ENCODE data around the gene LMF1. TPM values are rescaled to one million over a fixed set of nuclear protein-coding genes. Genes with fewer than 3 reads are reported as not detected.

The LMF1 gene
- total and polyA plus RNA-seq, 2 of the 13 experiments (the other 11 are each of a cell fraction or from before 2014, with no cell fraction given), result 6.8 to 8.5 TPM

DNA sequence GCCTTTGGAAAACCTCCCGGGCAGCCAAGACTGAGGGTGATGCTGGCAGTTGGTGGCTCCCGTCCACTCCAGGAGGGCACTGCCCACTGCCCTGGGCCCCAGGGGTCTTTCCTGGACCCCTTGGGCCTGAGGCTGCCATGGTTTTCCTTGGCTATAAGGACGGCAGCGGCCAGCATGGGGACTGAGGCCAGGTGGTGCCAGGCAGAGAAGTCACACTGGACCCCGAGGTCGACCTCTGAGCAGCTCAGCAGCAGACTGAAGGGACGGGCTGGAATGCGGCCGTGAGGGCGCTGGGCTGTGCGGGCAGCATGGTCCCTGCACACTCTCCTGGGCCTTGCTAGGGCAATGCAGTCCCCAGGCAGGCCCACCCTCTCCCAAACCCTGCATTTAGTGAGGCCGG is 114.7 kb downstream of the LMF1 start:
- BruUV-seq (replicated peaks), result no TSS peak
- no peak overlapping the region for H3K27ac ChIP-seq (ENCODE audit: extremely low read length, insufficient read depth, low read length)
- H2AFZ ChIP-seq (ENCODE audit: low read length), result no peak overlapping the region
- in situ Hi-C loops (cut with HindIII; ENCODE audit: extremely low pct_ligation_motif_present, low pct_unique_long_range_greater_than_20kb), result no loop called here
- intact Hi-C loops (cut with micrococcal nuclease; ENCODE audit: unreplicated experiment), result no loop called here
- DNase-seq (ENCODE audit: low spot score) (no peak), ATAC-seq (no peak), FAIRE-seq (no peak)
- ChIA-PET POLR2A (no interaction called here), CTCF (ENCODE audit: low intra/inter-chr PET ratio, low total read pairs) (no interaction called here)
- H3K4me3 ChIP-seq (replicated peaks in 1 of 3; ENCODE audit: insufficient read depth in 1 of 3, low read depth in 2 of 3, low read length in 3 of 3), result no peak overlapping the region
- no peaks in the 10 kb centered on the region for H3K79me2 ChIP-seq (ENCODE audit: insufficient read depth, low read length)
- H3K9ac ChIP-seq (ENCODE audit: insufficient read depth, low read depth, low read length), result no peak overlapping the region
- H3K36me3 ChIP-seq (replicated peaks in 1 of 2; ENCODE audit: control insufficient read depth in 1 of 2, insufficient read depth in 2 of 2, low read length in 2 of 2), result no peaks in the 10 kb centered on the region
- no peak overlapping the region for H3K4me2 ChIP-seq (ENCODE audit: low read depth, low read length)
- no peak for TF ChIP-seq TSC22D2 (CRISPR knock-in tag; IDR thresholded peaks at IDR 0.05; ENCODE audit: borderline replicate concordance)
- TF ChIP-seq SETDB1 (CRISPR knock-in tag; IDR thresholded peaks at IDR 0.05; ENCODE audit: borderline replicate concordance), result no peak
- no peak for TF ChIP-seq FLYWCH1 (CRISPR knock-in tag; IDR thresholded peaks at IDR 0.05)
- TF ChIP-seq NFYB (CRISPR knock-in tag; IDR thresholded peaks at IDR 0.05), result no peak
- TF ChIP-seq, protein P1, sequence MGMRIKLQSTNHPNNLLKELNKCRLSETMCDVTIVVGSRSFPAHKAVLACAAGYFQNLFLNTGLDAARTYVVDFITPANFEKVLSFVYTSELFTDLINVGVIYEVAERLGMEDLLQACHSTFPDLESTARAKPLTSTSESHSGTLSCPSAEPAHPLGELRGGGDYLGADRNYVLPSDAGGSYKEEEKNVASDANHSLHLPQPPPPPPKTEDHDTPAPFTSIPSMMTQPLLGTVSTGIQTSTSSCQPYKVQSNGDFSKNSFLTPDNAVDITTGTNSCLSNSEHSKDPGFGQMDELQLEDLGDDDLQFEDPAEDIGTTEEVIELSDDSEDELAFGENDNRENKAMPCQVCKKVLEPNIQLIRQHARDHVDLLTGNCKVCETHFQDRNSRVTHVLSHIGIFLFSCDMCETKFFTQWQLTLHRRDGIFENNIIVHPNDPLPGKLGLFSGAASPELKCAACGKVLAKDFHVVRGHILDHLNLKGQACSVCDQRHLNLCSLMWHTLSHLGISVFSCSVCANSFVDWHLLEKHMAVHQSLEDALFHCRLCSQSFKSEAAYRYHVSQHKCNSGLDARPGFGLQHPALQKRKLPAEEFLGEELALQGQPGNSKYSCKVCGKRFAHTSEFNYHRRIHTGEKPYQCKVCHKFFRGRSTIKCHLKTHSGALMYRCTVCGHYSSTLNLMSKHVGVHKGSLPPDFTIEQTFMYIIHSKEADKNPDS (CRISPR knock-in tag; IDR thresholded peaks at IDR 0.05), result no peak
- TF ChIP-seq, protein P2, sequence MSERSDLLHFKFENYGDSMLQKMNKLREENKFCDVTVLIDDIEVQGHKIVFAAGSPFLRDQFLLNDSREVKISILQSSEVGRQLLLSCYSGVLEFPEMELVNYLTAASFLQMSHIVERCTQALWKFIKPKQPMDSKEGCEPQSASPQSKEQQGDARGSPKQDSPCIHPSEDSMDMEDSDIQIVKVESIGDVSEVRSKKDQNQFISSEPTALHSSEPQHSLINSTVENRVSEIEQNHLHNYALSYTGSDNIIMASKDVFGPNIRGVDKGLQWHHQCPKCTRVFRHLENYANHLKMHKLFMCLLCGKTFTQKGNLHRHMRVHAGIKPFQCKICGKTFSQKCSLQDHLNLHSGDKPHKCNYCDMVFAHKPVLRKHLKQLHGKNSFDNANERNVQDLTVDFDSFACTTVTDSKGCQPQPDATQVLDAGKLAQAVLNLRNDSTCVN (CRISPR knock-in tag; IDR thresholded peaks at IDR 0.05; ENCODE audit: borderline replicate concordance), result no peak
- no peak for TF ChIP-seq ATRX (CRISPR knock-in tag; IDR thresholded peaks at IDR 0.05; ENCODE audit: borderline replicate concordance)
- TF ChIP-seq ZNF670 (CRISPR knock-in tag; IDR thresholded peaks at IDR 0.05; ENCODE audit: borderline replicate concordance), result no peak
- TF ChIP-seq CREB1 (IDR thresholded peaks at IDR 0.05), result no peak
- TF ChIP-seq CREB1 (CRISPR knock-in tag; IDR thresholded peaks at IDR 0.05), result no peak
- TF ChIP-seq, protein P3, sequence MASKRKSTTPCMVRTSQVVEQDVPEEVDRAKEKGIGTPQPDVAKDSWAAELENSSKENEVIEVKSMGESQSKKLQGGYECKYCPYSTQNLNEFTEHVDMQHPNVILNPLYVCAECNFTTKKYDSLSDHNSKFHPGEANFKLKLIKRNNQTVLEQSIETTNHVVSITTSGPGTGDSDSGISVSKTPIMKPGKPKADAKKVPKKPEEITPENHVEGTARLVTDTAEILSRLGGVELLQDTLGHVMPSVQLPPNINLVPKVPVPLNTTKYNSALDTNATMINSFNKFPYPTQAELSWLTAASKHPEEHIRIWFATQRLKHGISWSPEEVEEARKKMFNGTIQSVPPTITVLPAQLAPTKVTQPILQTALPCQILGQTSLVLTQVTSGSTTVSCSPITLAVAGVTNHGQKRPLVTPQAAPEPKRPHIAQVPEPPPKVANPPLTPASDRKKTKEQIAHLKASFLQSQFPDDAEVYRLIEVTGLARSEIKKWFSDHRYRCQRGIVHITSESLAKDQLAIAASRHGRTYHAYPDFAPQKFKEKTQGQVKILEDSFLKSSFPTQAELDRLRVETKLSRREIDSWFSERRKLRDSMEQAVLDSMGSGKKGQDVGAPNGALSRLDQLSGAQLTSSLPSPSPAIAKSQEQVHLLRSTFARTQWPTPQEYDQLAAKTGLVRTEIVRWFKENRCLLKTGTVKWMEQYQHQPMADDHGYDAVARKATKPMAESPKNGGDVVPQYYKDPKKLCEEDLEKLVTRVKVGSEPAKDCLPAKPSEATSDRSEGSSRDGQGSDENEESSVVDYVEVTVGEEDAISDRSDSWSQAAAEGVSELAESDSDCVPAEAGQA (IDR thresholded peaks at IDR 0.05; ENCODE audit: low read depth), result no peak
- TF ChIP-seq, protein P3 (CRISPR knock-in tag; IDR thresholded peaks at IDR 0.05; ENCODE audit: borderline replicate concordance), result no peak
- TF ChIP-seq HHEX (CRISPR knock-in tag; IDR thresholded peaks at IDR 0.05), result no peak
- no peaks in the 10 kb centered on the region for H4K20me1 ChIP-seq (ENCODE audit: insufficient read depth, low read length)
- no peaks in the 10 kb centered on the region for H3K4me1 ChIP-seq (ENCODE audit: insufficient read depth, low read length)
- WGBS (ENCODE audit: low lambda C conversion rate), result 75% methylated on average over 7 of the region's 12 CpGs
- H3K9me3 ChIP-seq (ENCODE audit: low read length), result peaks cover 11% of the 10 kb centered on the region
- peaks cover 2 to 3% of the 10 kb centered on the region in 2 experiments; a peak in 2 of 5 replicates for H3K27me3 ChIP-seq (ENCODE audit: control insufficient read depth in 1 of 2, insufficient read depth in 2 of 2, low read length in 2 of 2)

Measured in HepG2 (cell line).